GM23338 (cell line): Measurements from ENCODE around the gene SLC7A4. TPM values are rescaled to one million over a fixed set of nuclear protein-coding genes. Genes with fewer than 3 reads are reported as not detected.

Source experiments
- ATAC-seq: fragments of 200-7000 bp; cut with Tn5 transposase; 3 replicates; pipeline ENCODE4 v1.9.1; 2020
- DNase-seq: peaks from one replicate; pipeline ENCODE4 v3.0.0-alpha.2; 2015; ENCODE audit warnings: low spot score
- H2AFZ ChIP-seq: fragments of 200-600 bp; sonication (generic); 2 replicates; pipeline ENCODE4 v1.8.0; 2016; ENCODE audit warnings: antibody characterized with exemption, mild to moderate bottlenecking, moderate library complexity
- H3F3A ChIP-seq: fragments of 200-600 bp; sonication (generic); replicated peaks from 2 replicates; pipeline ENCODE4 v1.8.0; 2017; ENCODE audit warnings: antibody characterized with exemption, mixed run types, low read depth
- H3K27ac ChIP-seq: fragments of 200-600 bp; sonication (generic); 2 replicates; pipeline ENCODE4 v1.6.1; 2016; ENCODE audit warnings: low read depth
- H3K27me3 ChIP-seq: fragments of 200-600 bp; sonication (generic); 2 replicates; pipeline ENCODE4 v1.8.0; 2016; ENCODE audit warnings: mild to moderate bottlenecking, mixed run types, moderate library complexity; ENCODE audit not compliant: insufficient read depth
- H3K36me3 ChIP-seq: fragments of 200-600 bp; sonication (generic); 2 replicates; pipeline ENCODE4 v1.8.0; 2016; ENCODE audit warnings: mild to moderate bottlenecking; ENCODE audit not compliant: insufficient read depth
- H3K4me1 ChIP-seq: fragments of 200-600 bp; sonication (generic); 2 replicates; pipeline ENCODE4 v1.8.0; 2016; ENCODE audit warnings: mild to moderate bottlenecking, moderate library complexity; ENCODE audit not compliant: insufficient read depth
- H3K4me2 ChIP-seq: fragments of 200-600 bp; sonication (generic); 2 replicates; pipeline ENCODE4 v1.7.1; 2017; ENCODE audit warnings: mixed run types
- H3K4me3 ChIP-seq: fragments of 200-600 bp; sonication (generic); 2 replicates; pipeline ENCODE4 v1.6.1; 2016; ENCODE audit warnings: mixed run types
- H3K79me2 ChIP-seq: fragments of 200-600 bp; sonication (generic); replicated peaks from 2 replicates; pipeline ENCODE4 v1.8.0; 2017; ENCODE audit warnings: mild to moderate bottlenecking; ENCODE audit not compliant: insufficient read depth
- H3K9me2 ChIP-seq: fragments of 200-600 bp; sonication (generic); 2 replicates; pipeline ENCODE4 v1.8.0; 2017; ENCODE audit not compliant: insufficient read depth
- H4K20me1 ChIP-seq: fragments of 200-600 bp; sonication (generic); replicated peaks from 2 replicates; pipeline ENCODE4 v1.8.0; 2017; ENCODE audit warnings: mild to moderate bottlenecking; ENCODE audit not compliant: insufficient read depth
- H3K27ac Mint-ChIP-seq: 2 replicates; pipeline ENCODE4 v1.8.0; 2020; ENCODE audit warnings: inconsistent platforms, mild to moderate bottlenecking, moderate library complexity, mixed read lengths
- H3K27me3 Mint-ChIP-seq: 3 replicates; pipeline ENCODE4 v1.8.0; 2022; ENCODE audit warnings: low read depth, mild to moderate bottlenecking, moderate library complexity, mixed read lengths, inconsistent platforms; ENCODE audit not compliant: insufficient read depth, poor library complexity
- H3K36me3 Mint-ChIP-seq: 3 replicates; pipeline ENCODE4 v1.8.0; 2021; ENCODE audit warnings: low read depth, mild to moderate bottlenecking, inconsistent platforms, moderate library complexity, mixed read lengths
- H3K4me1 Mint-ChIP-seq: 3 replicates; pipeline ENCODE4 v1.8.0; 2020; ENCODE audit warnings: mild to moderate bottlenecking, inconsistent platforms, mixed read lengths
- H3K4me3 Mint-ChIP-seq: 3 replicates; pipeline ENCODE4 v1.8.0; 2021; ENCODE audit warnings: moderate library complexity, mild to moderate bottlenecking, inconsistent platforms, mixed read lengths
- H3K9me3 Mint-ChIP-seq: 3 replicates; pipeline ENCODE4 v1.8.0; 2020; ENCODE audit warnings: moderate library complexity, mild to moderate bottlenecking, inconsistent platforms, mixed read lengths
- CREB1 ChIP-seq: fragments of 250-450 bp; sonication (Bioruptor Pico); IDR thresholded peaks from 2 replicates; pipeline ENCODE4 v1.5.0; 2020; ENCODE audit warnings: low read depth, mild to moderate bottlenecking, moderate library complexity
- CTCF ChIP-seq, 2 experiments: fragments of 200-600 bp in 1 of 2; sonication (generic) in 1 of 2; conservative IDR thresholded peaks; 2 replicates each; pipeline versions ENCODE4 v1.5.1 to v1.6.1; 2016 to 2017; ENCODE audit warnings: antibody characterized with exemption in 2 of 2, low read depth in 2 of 2, mild to moderate bottlenecking in 2 of 2, moderate library complexity in 1 of 2
- ETS1 ChIP-seq: IDR thresholded peaks from 2 replicates; pipeline ENCODE4 v1.6.1; 2016; ENCODE audit warnings: antibody characterized with exemption
- EZH2 ChIP-seq: fragments of 200-600 bp; sonication (generic); IDR thresholded peaks from one replicate; pipeline ENCODE4 v1.8.0; 2017; ENCODE audit warnings: antibody characterized with exemption, mild to moderate bottlenecking, low read depth; ENCODE audit not compliant: unreplicated experiment
- JUNB ChIP-seq: IDR thresholded peaks from one replicate; pipeline ENCODE4 v1.6.1; 2016; ENCODE audit warnings: antibody characterized with exemption; ENCODE audit not compliant: unreplicated experiment
- NANOG ChIP-seq: IDR thresholded peaks from 2 replicates; pipeline ENCODE4 v1.6.1; 2016; ENCODE audit warnings: antibody characterized with exemption, borderline replicate concordance
- POLR2AphosphoS5 ChIP-seq: IDR thresholded peaks from 2 replicates; pipeline ENCODE4 v1.6.1; 2016; ENCODE audit warnings: antibody characterized with exemption, low read depth
- STAT1 ChIP-seq: IDR thresholded peaks from one replicate; pipeline ENCODE4 v1.6.1; 2016; ENCODE audit warnings: antibody characterized with exemption; ENCODE audit not compliant: unreplicated experiment
- ZNF114 ChIP-seq: fragments of 250-450 bp; sonication (Bioruptor Pico); IDR thresholded peaks from 2 replicates; pipeline ENCODE4 v1.5.0; 2020; ENCODE audit warnings: mild to moderate bottlenecking, moderate library complexity
- ZNF331 ChIP-seq: fragments of 250-450 bp; sonication (Bioruptor Pico); IDR thresholded peaks from 2 replicates; pipeline ENCODE4 v1.5.0; 2020; ENCODE audit warnings: low read depth, mild to moderate bottlenecking, moderate library complexity
- polyA plus RNA-seq: library from polyadenylated mRNA; unstranded; fragments of >200 nt; fragmentation: Nextera tagmentation; extraction: Ambion mirVana; gene quantifications from 2 replicates; pipeline ENCODE4 v1.2.1, GENCODE V29; 2016
- total RNA-seq: library from RNA; depleted of rRNA; stranded (reverse); fragments of >200 nt; shearing (Covaris generic); gene quantifications from 2 replicates; pipeline ENCODE4 v1.2.3, GENCODE V29; 2014
- TF ChIP-seq, protein P1 (sequence below): fragments of 250-450 bp; sonication (Bioruptor Pico); IDR thresholded peaks from 2 replicates; pipeline ENCODE4 v1.5.0; 2020; ENCODE audit warnings: mild to moderate bottlenecking, moderate library complexity

SLC7A4 gene
- total and polyA plus RNA-seq, 2 experiments from 2014 or later: 0.07 to 0.44 TPM

- TF ChIP-seq CTCF (conservative IDR thresholded peaks at IDR 0.05; ENCODE audit: low read depth in 2 of 2) (no peak), NANOG (no peak), STAT1 (no peak)
Measured at GRCh38 chr22:21080435-21081137, 48.2 kb upstream of the SLC7A4 start (continued).

DNA sequence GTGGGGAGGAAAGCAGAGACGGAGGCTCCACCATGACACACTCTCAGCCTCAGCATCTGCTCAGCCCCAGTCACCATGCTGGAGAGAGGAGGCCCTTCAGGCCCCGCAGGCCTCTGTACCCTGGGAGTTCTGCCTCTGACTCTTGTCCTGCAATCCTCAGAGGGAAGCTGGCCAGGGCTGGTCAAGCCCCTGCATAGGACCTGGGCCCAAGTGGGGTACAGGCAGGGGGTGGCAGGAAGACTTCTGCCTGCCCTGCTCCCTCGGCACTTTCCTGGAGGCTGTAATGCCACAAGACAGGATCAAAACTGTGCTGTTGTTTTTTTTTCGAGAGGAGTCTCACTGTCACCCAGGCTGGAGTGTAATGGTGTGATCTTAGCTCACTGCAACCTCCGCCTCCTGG lies 47.1 kb upstream of the SLC7A4 start:
- no peak overlapping the region for H3K4me3 Mint-ChIP-seq
- TF ChIP-seq ZNF331 (CRISPR knock-in tag): no peak
- TF ChIP-seq POLR2AphosphoS5: no peak
- TF ChIP-seq ETS1: no peak
- no peak for TF ChIP-seq CREB1
- no peak for TF ChIP-seq EZH2
- no peak for TF ChIP-seq CTCF (conservative IDR thresholded peaks at IDR 0.05; ENCODE audit: low read depth in 2 of 2)
- no peak for TF ChIP-seq STAT1
- TF ChIP-seq, protein P1, sequence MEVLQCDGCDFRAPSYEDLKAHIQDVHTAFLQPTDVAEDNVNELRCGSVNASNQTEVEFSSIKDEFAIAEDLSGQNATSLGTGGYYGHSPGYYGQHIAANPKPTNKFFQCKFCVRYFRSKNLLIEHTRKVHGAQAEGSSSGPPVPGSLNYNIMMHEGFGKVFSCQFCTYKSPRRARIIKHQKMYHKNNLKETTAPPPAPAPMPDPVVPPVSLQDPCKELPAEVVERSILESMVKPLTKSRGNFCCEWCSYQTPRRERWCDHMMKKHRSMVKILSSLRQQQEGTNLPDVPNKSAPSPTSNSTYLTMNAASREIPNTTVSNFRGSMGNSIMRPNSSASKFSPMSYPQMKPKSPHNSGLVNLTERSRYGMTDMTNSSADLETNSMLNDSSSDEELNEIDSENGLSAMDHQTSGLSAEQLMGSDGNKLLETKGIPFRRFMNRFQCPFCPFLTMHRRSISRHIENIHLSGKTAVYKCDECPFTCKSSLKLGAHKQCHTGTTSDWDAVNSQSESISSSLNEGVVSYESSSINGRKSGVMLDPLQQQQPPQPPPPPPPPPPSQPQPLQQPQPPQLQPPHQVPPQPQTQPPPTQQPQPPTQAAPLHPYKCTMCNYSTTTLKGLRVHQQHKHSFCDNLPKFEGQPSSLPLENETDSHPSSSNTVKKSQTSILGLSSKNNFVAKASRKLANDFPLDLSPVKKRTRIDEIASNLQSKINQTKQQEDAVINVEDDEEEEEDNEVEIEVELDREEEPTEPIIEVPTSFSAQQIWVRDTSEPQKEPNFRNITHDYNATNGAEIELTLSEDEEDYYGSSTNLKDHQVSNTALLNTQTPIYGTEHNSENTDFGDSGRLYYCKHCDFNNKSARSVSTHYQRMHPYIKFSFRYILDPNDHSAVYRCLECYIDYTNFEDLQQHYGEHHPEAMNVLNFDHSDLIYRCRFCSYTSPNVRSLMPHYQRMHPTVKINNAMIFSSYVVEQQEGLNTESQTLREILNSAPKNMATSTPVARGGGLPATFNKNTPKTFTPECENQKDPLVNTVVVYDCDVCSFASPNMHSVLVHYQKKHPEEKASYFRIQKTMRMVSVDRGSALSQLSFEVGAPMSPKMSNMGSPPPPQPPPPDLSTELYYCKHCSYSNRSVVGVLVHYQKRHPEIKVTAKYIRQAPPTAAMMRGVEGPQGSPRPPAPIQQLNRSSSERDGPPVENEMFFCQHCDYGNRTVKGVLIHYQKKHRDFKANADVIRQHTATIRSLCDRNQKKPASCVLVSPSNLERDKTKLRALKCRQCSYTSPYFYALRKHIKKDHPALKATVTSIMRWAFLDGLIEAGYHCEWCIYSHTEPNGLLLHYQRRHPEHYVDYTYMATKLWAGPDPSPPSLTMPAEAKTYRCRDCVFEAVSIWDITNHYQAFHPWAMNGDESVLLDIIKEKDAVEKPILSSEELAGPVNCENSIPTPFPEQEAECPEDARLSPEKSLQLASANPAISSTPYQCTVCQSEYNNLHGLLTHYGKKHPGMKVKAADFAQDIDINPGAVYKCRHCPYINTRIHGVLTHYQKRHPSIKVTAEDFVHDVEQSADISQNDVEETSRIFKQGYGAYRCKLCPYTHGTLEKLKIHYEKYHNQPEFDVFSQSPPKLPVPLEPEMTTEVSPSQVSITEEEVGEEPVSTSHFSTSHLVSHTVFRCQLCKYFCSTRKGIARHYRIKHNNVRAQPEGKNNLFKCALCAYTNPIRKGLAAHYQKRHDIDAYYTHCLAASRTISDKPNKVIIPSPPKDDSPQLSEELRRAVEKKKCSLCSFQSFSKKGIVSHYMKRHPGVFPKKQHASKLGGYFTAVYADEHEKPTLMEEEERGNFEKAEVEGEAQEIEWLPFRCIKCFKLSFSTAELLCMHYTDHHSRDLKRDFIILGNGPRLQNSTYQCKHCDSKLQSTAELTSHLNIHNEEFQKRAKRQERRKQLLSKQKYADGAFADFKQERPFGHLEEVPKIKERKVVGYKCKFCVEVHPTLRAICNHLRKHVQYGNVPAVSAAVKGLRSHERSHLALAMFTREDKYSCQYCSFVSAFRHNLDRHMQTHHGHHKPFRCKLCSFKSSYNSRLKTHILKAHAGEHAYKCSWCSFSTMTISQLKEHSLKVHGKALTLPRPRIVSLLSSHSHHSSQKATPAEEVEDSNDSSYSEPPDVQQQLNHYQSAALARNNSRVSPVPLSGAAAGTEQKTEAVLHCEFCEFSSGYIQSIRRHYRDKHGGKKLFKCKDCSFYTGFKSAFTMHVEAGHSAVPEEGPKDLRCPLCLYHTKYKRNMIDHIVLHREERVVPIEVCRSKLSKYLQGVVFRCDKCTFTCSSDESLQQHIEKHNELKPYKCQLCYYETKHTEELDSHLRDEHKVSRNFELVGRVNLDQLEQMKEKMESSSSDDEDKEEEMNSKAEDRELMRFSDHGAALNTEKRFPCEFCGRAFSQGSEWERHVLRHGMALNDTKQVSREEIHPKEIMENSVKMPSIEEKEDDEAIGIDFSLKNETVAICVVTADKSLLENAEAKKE (CRISPR knock-in tag): no peak
- no peak for TF ChIP-seq JUNB
- TF ChIP-seq ZNF114 (CRISPR knock-in tag): no peak

More for the DNA sequence above, 47.1 kb upstream of the SLC7A4 start:
- DNase-seq: no peak
- Histone ChIP-seq H3K4me3 (no peak overlapping the region), H3K4me1 (no peaks in the 10 kb centered on the region), H4K20me1 (no peaks in the 10 kb centered on the region), H3F3A (no peaks in the 10 kb centered on the region), H3K79me2 (no peaks in the 10 kb centered on the region), H3K4me2 (no peak overlapping the region), H3K36me3 (no peaks in the 10 kb centered on the region), H2AFZ (peak overlapping the region; percentile 52; the same call in 1 of the 2 replicates), H3K27me3 (no peaks in the 10 kb centered on the region), H3K9me2 (no peaks in the 10 kb centered on the region), H3K27ac (no peak overlapping the region)
- Mint-ChIP-seq H3K27me3 (peaks cover 3% of the 10 kb centered on the region), H3K4me1 (peaks cover 4% of the 10 kb centered on the region; the same call in 2 of the 3 replicates), H3K36me3 (no peaks in the 10 kb centered on the region), H3K27ac (no peak overlapping the region), H3K9me3 (no peaks in the 10 kb centered on the region)
- ATAC-seq: peak; percentile 23; the same call in 1 of the 3 replicates
